A549 treated with Mapracorat at 1 μM for 4 hours (cell line): ENCODE data around the gene SUMO2. TPM values are rescaled to one million over a fixed set of nuclear protein-coding genes. Genes with fewer than 3 reads are reported as not detected.

Experiments
- total RNA-seq: library from RNA; stranded (reverse); fragments of 200-300 nt; extraction: Qiagen RNA extraction; gene quantifications from 5 replicates; pipeline ENCODE4 v1.2.3, GENCODE V29; 2022

The SUMO2 gene
- 342 to 401 TPM (median 370 TPM) in 5 replicates for total RNA-seq

GRCh38 chr17:75182569-75183436, at the start of gene SUMO2:
TSS of gene SUMO2 (minus strand) at chr17:75182959. CDS start at chr17:75182834, 125 bp downstream.

GRCh38 chr17:75205037-75205792, 22.5 kb upstream of the SUMO2 start, which contains the start of gene NUP85:
TSS of gene NUP85 (plus strand) at chr17:75205679. CDS start at chr17:75205762, 83 bp downstream.

GRCh38 chr17:75154195-75155106, 28.3 kb downstream of the SUMO2 start, which contains the start of gene JPT1:
TSS of gene JPT1 (minus strand) at chr17:75154512. CDS start at chr17:75154397, 115 bp downstream.

GRCh38 chr17:75131278-75132017, 51.3 kb downstream of the SUMO2 start, which contains the start of gene NT5C:
TSS of gene NT5C (minus strand) at chr17:75131742. CDS start at chr17:75131707, 35 bp downstream.

Other genes with a start within 250 kb of the SUMO2 start
- not detected in 5 replicates for gene OTOP3, start 247.1 kb downstream of the SUMO2 start, total RNA-seq
- 10.4 to 15.2 TPM (median 13.9 TPM) in 5 replicates for gene HID1, start 210.2 kb downstream of the SUMO2 start, total RNA-seq
- gene CDR2L, start 195.3 kb downstream of the SUMO2 start, total RNA-seq: 57.0 to 76.4 TPM (median 74.4 TPM) in 5 replicates
- gene MRPL58, start 170.3 kb downstream of the SUMO2 start, total RNA-seq: 74.6 to 83.6 TPM (median 77.6 TPM) in 5 replicates
- gene ATP5PD, start 136.0 kb downstream of the SUMO2 start, total RNA-seq: 461 to 610 TPM (median 475 TPM) in 5 replicates
- gene KCTD2, start 135.7 kb downstream of the SUMO2 start, total RNA-seq: 29.0 to 32.7 TPM (median 31.2 TPM) in 5 replicates
- gene SLC16A5, start 95.0 kb downstream of the SUMO2 start, total RNA-seq: 22.0 to 35.0 TPM (median 31.0 TPM) in 5 replicates
- gene ARMC7, start 73.0 kb downstream of the SUMO2 start, total RNA-seq: 15.8 to 20.6 TPM (median 17.5 TPM) in 5 replicates
- gene NT5C, start 51.2 kb downstream of the SUMO2 start, total RNA-seq: 86.4 to 137 TPM (median 131 TPM) in 5 replicates
- gene JPT1, start 28.4 kb downstream of the SUMO2 start, total RNA-seq: 721 to 863 TPM (median 776 TPM) in 5 replicates
- gene NUP85, start 22.7 kb upstream of the SUMO2 start, total RNA-seq: 93.6 to 108 TPM (median 95.6 TPM) in 5 replicates
- gene GGA3, start 78.6 kb upstream of the SUMO2 start, total RNA-seq: 23.4 to 33.3 TPM (median 27.7 TPM) in 5 replicates
- 146 to 184 TPM (median 176 TPM) in 5 replicates for gene MRPS7, start 78.9 kb upstream of the SUMO2 start, total RNA-seq
- 32.7 to 38.4 TPM (median 38.0 TPM) in 5 replicates for gene MIF4GD, start 88.3 kb upstream of the SUMO2 start, total RNA-seq
- 14.2 to 20.8 TPM (median 19.1 TPM) in 5 replicates for gene SLC25A19, start 106.5 kb upstream of the SUMO2 start, total RNA-seq
- 83.4 to 98.5 TPM (median 95.9 TPM) in 5 replicates for gene GRB2, start 222.7 kb upstream of the SUMO2 start, total RNA-seq